Lower leg skin (tissue), 4 donors: Measurements from ENCODE around the gene DNPH1. TPM values are rescaled to one million over a fixed set of nuclear protein-coding genes. Genes with fewer than 3 reads are reported as not detected.

Source experiments
- DNase-seq, 2 donors: peaks; one replicate each; pipeline ENCODE4 v3.0.0-alpha.2; 2019; ENCODE audit warnings: low spot score in 2 of 2
- H3K4me3 ChIP-seq: fragments of 200-600 bp; sonication (generic); 2 replicates; pipeline ENCODE4 v1.5.1; 2017; ENCODE audit warnings: mild to moderate bottlenecking, low read depth; ENCODE audit not compliant: poor library complexity, severe bottlenecking
- CTCF ChIP-seq, 3 donors: fragments of 450-650 bp; IDR thresholded peaks; one replicate each; pipeline ENCODE4 v1.5.1; 2016; ENCODE audit warnings: antibody characterized with exemption in 3 of 3, mild to moderate bottlenecking in 3 of 3, moderate library complexity in 2 of 3
- POLR2A ChIP-seq, 2 donors: fragments of 450-650 bp; IDR thresholded peaks; one replicate each; pipeline ENCODE4 v1.6.1; 2016 to 2017; ENCODE audit warnings: antibody characterized with exemption in 2 of 2, mild to moderate bottlenecking in 1 of 2, moderate library complexity in 1 of 2
- WGBS, 2 donors: methylation state at CpG; one replicate each; pipeline ENCODE4 v1.1.5; 2018; 5-methylcytosine and 5-hydroxymethylcytosine counted together
- intact Hi-C: fragments of 100-400 bp; cut with DNase I; formaldehyde crosslinking; loops from one replicate; pipeline ENCODE4 v1.15.0; 2023; ENCODE audit warnings: low total_unique reads
- total RNA-seq, 4 donors: library from RNA; depleted of rRNA; stranded (reverse); fragments of >200 nt; gene quantifications; one replicate each; pipeline ENCODE4 v1.1.0, GENCODE V29; 2016

DNPH1 gene
- total RNA-seq, 4 donors from 2014 or later, result 48.5 to 77.0 (median 61.2) TPM

DNA sequence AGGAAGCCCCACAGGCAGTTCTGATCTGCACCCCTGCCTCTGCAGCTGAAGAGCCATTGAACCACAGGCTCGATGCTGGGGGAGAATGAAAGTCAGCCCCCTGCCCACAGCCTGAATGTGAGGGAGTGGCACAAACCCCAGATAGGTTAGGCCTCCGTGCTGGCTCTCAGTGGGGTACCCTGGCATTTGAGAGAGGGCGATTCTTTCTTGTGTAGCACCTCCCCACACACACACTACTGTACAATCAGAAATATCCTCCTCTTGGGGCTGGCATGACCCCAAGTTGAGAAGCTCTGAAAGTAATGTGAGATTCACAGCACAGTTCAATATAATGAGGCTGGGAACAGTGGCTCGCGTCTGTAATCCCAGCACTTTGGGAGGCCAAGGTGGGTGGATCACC lies 31.9 kb upstream of the DNPH1 start:
- DNase-seq, result no peak
- H3K4me3 ChIP-seq, result no peak overlapping the region
- intact Hi-C loops, result loop anchor here (5.0 to 10.0 kb wide), 2 partner anchors 134 to 246 kb away; no protein-coding TSS in a partner anchor
- TF ChIP-seq CTCF (IDR thresholded peaks at IDR 0.05) (no peak), POLR2A (IDR thresholded peaks at IDR 0.05) (no peak)
- 91% methylated on average over 5 of the region's 5 CpGs for WGBS, 2 donors

DNA sequence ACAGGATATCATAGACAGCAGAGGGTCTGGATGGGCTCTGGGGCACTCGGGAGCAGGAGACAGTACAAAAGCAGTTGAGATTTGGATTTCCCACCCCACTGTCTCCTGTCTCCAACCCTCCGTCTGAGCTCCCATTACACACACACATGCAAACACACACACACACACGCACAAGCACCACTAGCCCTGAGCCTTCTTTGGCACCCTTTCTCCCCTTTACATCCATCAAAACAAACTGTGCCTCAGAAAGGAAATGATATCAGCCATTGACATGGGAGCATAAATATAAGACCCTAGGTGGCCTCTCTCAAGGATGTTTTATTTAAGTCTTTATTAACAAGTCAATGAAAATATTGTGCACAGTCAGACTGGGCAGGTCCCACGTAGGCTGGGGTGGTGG lies 31.5 kb upstream of the DNPH1 start:
- intact Hi-C loops, result loop anchor here (5.0 to 10.0 kb wide), 2 partner anchors 134 to 247 kb away; no protein-coding TSS in a partner anchor
- TF ChIP-seq POLR2A (IDR thresholded peaks at IDR 0.05) (no peak), CTCF (IDR thresholded peaks at IDR 0.05) (no peak)
- H3K4me3 ChIP-seq, result no peak overlapping the region
- 88 to 89% methylated on average over 4 of the region's 4 CpGs for WGBS, 2 donors
- no peak for DNase-seq

DNA sequence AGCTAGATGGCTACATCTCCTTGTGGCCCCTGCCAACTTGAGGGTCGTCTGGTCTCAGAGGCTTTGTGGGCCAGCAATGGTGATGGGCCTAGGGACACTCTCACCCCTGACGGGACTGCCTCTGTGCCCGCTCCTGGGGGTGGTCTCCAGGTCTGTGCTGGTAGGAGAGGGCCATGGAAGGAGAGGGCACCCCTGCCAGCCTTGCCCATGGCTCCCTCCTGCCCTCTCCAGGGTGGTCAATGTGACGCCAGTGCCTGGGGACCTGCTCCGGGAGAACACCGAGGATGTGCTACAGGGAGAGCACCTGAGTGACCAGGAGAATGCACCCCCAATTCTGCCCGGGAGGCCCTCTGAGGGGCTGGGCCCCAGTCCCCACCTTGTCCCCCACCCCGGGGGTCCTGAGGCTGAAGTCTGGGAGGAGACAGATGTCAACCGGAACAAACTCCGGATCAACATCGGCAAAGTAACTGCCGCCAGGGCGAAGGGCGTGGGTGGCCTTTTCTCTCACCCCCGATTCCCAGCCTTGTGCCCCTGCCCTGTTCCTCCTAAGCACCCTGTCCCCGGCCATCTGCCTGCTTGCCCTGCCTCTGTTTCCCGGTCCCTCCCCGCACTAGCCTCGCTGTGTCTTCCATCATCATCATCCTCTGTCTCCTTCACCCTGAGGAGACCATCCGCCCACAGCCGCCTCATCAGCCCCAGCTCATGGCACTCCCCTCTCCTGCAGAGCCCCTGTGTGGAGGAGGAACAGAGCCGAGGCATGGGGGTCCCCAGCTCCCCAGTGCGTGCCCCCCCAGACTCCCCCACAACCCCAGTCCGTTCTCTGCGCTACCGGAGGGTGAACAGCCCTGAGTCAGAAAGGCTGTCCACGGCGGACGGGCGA lies 29.8 kb upstream of the DNPH1 start:
- no peak overlapping the region for H3K4me3 ChIP-seq
- 92 to 94% methylated on average over 29 to 30 of the region's 30 CpGs for WGBS, 2 donors
- TF ChIP-seq CTCF (IDR thresholded peaks at IDR 0.05) (no peak), POLR2A (IDR thresholded peaks at IDR 0.05) (no peak)
- intact Hi-C loops, result no loop called here
- no peak for DNase-seq

GRCh38 chr6:43258180-43258579 lies 28.9 kb upstream of the DNPH1 start:
- intact Hi-C loops, result no loop called here
- no peak for DNase-seq
- H3K4me3 ChIP-seq, result no peak overlapping the region
- TF ChIP-seq CTCF (IDR thresholded peaks at IDR 0.05) (no peak), POLR2A (IDR thresholded peaks at IDR 0.05) (no peak)
- 53 to 56% methylated on average over 4 of the region's 4 CpGs for WGBS, 2 donors

DNA sequence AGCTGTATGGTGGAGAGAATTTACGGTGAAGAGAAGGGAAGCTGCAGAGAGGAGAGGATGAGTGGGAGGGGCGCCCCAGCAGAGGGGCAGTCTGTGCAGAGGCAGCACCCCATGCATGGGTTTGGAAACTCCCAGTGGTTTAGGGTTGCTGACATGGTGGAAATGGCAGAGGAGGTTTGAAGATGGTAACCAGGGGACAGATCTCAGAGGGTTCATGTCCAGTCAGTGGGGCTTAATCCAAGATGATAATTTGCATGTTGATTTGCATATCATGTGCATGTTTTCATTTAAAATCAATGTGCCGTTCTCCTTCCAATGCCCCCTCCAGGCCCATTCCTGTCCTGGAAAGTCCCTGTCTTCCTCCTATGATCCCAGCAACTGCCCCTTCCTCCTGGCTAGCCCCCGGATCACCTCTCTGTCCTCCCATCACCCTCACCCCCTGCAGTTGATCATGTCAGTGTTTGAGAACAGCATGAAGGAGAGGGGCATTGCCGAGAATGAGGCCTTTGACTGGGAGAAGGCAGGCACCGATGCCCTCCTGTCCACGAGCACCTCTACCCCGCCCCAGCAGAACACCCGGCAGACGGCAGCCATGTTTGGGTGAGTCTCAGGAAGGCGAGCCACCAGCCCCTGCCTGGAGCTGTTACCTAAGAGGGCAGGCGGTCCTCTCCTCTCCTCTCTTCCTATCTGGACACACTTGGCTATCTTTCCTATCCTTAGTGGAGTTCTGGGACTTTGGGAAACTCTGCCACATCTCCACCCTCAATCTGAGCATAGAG lies 28.3 kb upstream of the DNPH1 start:
- DNase-seq, result no peak
- no peak for TF ChIP-seq POLR2A (IDR thresholded peaks at IDR 0.05)
- H3K4me3 ChIP-seq, result no peak overlapping the region
- intact Hi-C loops, result no loop called here
- WGBS, 2 donors, result 78 to 84% methylated on average over 12 of the region's 12 CpGs
